ENCODE data around the gene MTHFSD.

Gene MTHFSD

GRCh38 chr16:86498671-86499439 is 56.2 kb downstream of the MTHFSD start:
- TF ChIP-seq TCF12 (IDR thresholded peaks at IDR 0.05; ENCODE audit: low read depth), result no peak
- TF ChIP-seq MAX (IDR thresholded peaks at IDR 0.05), result no peak
- no peak for TF ChIP-seq FOXM1 (IDR thresholded peaks at IDR 0.05; ENCODE audit: borderline replicate concordance, low read depth)
- no peak for TF ChIP-seq TAF1 (IDR thresholded peaks at IDR 0.05; ENCODE audit: low read depth)
- TF ChIP-seq YY1 (IDR thresholded peaks at IDR 0.05; ENCODE audit: low read depth), result no peak
- no peak for TF ChIP-seq ZBTB7A (IDR thresholded peaks at IDR 0.05; ENCODE audit: low read depth)
- no peak for TF ChIP-seq CEBPB (IDR thresholded peaks at IDR 0.05)
- no peak for TF ChIP-seq CREB1 (IDR thresholded peaks at IDR 0.05; ENCODE audit: low read depth)
- TF ChIP-seq NFIC (IDR thresholded peaks at IDR 0.05), result no peak
- no peak for TF ChIP-seq REST (IDR thresholded peaks at IDR 0.05; ENCODE audit: low read depth)
- TF ChIP-seq EGR1 (IDR thresholded peaks at IDR 0.05), result no peak
- no peak for TF ChIP-seq EP300 (IDR thresholded peaks at IDR 0.05; ENCODE audit: borderline replicate concordance)
- TF ChIP-seq USF1 (IDR thresholded peaks at IDR 0.05), result no peak
- no peak for TF ChIP-seq TEAD4 (IDR thresholded peaks at IDR 0.05)
- no peak for TF ChIP-seq RAD21 (IDR thresholded peaks at IDR 0.05; ENCODE audit: low read depth)

GRCh38 chr16:86498155-86498670 is 56.8 kb downstream of the MTHFSD start:
- TF ChIP-seq REST (IDR thresholded peaks at IDR 0.05; ENCODE audit: low read depth) (no peak), USF1 (IDR thresholded peaks at IDR 0.05) (no peak), YY1 (IDR thresholded peaks at IDR 0.05; ENCODE audit: low read depth) (no peak), CEBPB (IDR thresholded peaks at IDR 0.05) (no peak)

- TF ChIP-seq YY1 (IDR thresholded peaks at IDR 0.05; ENCODE audit: low read depth), result no peak
- no peak for TF ChIP-seq TAF1 (IDR thresholded peaks at IDR 0.05; ENCODE audit: low read depth)
- TF ChIP-seq TEAD4 (IDR thresholded peaks at IDR 0.05), result no peak
These were observed 57.4 kb downstream of the MTHFSD start for GRCh38 chr16:86497551-86498021.

GRCh38 chr16:86496929-86497461 is 58.0 kb downstream of the MTHFSD start:
- TF ChIP-seq RAD21 (IDR thresholded peaks at IDR 0.05; ENCODE audit: low read depth) (no peak), NFIC (IDR thresholded peaks at IDR 0.05) (no peak), FOXM1 (IDR thresholded peaks at IDR 0.05; ENCODE audit: borderline replicate concordance, low read depth) (no peak), TEAD4 (IDR thresholded peaks at IDR 0.05) (no peak), TCF12 (IDR thresholded peaks at IDR 0.05; ENCODE audit: low read depth) (no peak), TAF1 (IDR thresholded peaks at IDR 0.05; ENCODE audit: low read depth) (no peak), EGR1 (IDR thresholded peaks at IDR 0.05) (no peak)

GRCh38 chr16:86496262-86496928 is 58.6 kb downstream of the MTHFSD start:
- no peak for TF ChIP-seq FOXM1 (IDR thresholded peaks at IDR 0.05; ENCODE audit: borderline replicate concordance, low read depth)

- TF ChIP-seq FOXM1 (IDR thresholded peaks at IDR 0.05; ENCODE audit: borderline replicate concordance, low read depth), result no peak
- TF ChIP-seq REST (IDR thresholded peaks at IDR 0.05; ENCODE audit: low read depth), result no peak
- TF ChIP-seq CEBPB (IDR thresholded peaks at IDR 0.05), result no peak
- TF ChIP-seq EGR1 (IDR thresholded peaks at IDR 0.05), result no peak
- no peak for TF ChIP-seq EP300 (IDR thresholded peaks at IDR 0.05; ENCODE audit: borderline replicate concordance)
- TF ChIP-seq USF1 (IDR thresholded peaks at IDR 0.05), result no peak
- TF ChIP-seq YY1 (IDR thresholded peaks at IDR 0.05; ENCODE audit: low read depth), result no peak
- TF ChIP-seq ZBTB7A (IDR thresholded peaks at IDR 0.05; ENCODE audit: low read depth), result no peak
- no peak for TF ChIP-seq RAD21 (IDR thresholded peaks at IDR 0.05; ENCODE audit: low read depth)
- no peak for TF ChIP-seq MAX (IDR thresholded peaks at IDR 0.05)
- TF ChIP-seq TEAD4 (IDR thresholded peaks at IDR 0.05), result no peak
- TF ChIP-seq TAF1 (IDR thresholded peaks at IDR 0.05; ENCODE audit: low read depth), result no peak
- no peak for TF ChIP-seq TCF12 (IDR thresholded peaks at IDR 0.05; ENCODE audit: low read depth)
- TF ChIP-seq NFIC (IDR thresholded peaks at IDR 0.05), result no peak
- TF ChIP-seq CREB1 (IDR thresholded peaks at IDR 0.05; ENCODE audit: low read depth), result no peak
These were observed 59.2 kb downstream of the MTHFSD start for GRCh38 chr16:86495756-86496261.

Measured in Ishikawa (cell line).